HG03103 (cell line): ENCODE data around the gene DOLK.

Experiments used
- ATAC-seq: cut with Tn5 transposase; IDR thresholded peaks from one replicate; pipeline ENCODE4 v1.9.1; 2021; ENCODE audit warnings: low read depth; ENCODE audit not compliant: unreplicated experiment

DOLK gene

GRCh38 chr9:128936171-128936865 lies 11.1 kb downstream of the DOLK start:
- no peak for ATAC-seq

GRCh38 chr9:128933731-128934130 lies 13.7 kb downstream of the DOLK start:
- ATAC-seq: no peak

GRCh38 chr9:128929560-128929959 lies 17.8 kb downstream of the DOLK start:
- no peak for ATAC-seq

GRCh38 chr9:128928624-128929023 lies 18.8 kb downstream of the DOLK start:
- ATAC-seq: no peak

- ATAC-seq: no peak
Measured at GRCh38 chr9:128927731-128928411, 19.5 kb downstream of the DOLK start.

- ATAC-seq: no peak
Measured at GRCh38 chr9:128923493-128923883, 23.9 kb downstream of the DOLK start.

- ATAC-seq: no peak
Measured at GRCh38 chr9:128921881-128922763, 25.3 kb downstream of the DOLK start.

GRCh38 chr9:128920381-128921058 lies 26.9 kb downstream of the DOLK start, which contains the start of gene PHYHD1:
PHYHD1 (plus strand) TSS chr9:128920982; CDS start chr9:128922324, 1,342 bp downstream.
- no peak for ATAC-seq

GRCh38 chr9:128919402-128920089 lies 27.9 kb downstream of the DOLK start:
- no peak for ATAC-seq

GRCh38 chr9:128918921-128919320 lies 28.5 kb downstream of the DOLK start:
- ATAC-seq: no peak

GRCh38 chr9:128917151-128917849 lies 30.1 kb downstream of the DOLK start:
- no peak for ATAC-seq

- no peak for ATAC-seq
Measured at GRCh38 chr9:128916745-128917144, 30.7 kb downstream of the DOLK start.

GRCh38 chr9:128916204-128916603 lies 31.2 kb downstream of the DOLK start:
- no peak for ATAC-seq

GRCh38 chr9:128913995-128914772 lies 33.2 kb downstream of the DOLK start:
- no peak for ATAC-seq

- ATAC-seq: no peak
Measured at GRCh38 chr9:128913048-128913900, 34.1 kb downstream of the DOLK start.

GRCh38 chr9:128912270-128912853 lies 35.0 kb downstream of the DOLK start:
- no peak for ATAC-seq

GRCh38 chr9:128911529-128912035 lies 35.8 kb downstream of the DOLK start:
- ATAC-seq: no peak
